ENCODE measurements around the gene GTF2F2.

DNA sequence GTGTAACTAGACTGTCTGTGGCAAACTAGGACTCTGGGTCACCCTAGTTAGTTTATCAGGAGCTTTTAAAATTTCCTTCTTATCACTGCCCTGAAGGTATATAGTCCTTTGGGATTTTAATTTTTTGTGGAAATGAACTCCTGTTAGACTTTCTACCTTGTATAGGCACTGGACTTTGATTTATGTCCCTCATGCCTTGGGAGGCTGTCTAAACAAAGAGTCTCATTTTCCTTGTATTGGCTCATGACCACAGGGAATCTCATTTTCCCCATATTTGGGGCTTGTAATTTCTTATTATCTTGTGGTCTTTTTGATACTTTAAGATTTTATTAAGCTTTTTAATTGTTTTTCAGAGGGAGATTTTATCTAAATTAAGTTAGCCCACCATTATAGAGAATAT lies 59.1 kb downstream of the GTF2F2 start:
- TF ChIP-seq, protein P1, sequence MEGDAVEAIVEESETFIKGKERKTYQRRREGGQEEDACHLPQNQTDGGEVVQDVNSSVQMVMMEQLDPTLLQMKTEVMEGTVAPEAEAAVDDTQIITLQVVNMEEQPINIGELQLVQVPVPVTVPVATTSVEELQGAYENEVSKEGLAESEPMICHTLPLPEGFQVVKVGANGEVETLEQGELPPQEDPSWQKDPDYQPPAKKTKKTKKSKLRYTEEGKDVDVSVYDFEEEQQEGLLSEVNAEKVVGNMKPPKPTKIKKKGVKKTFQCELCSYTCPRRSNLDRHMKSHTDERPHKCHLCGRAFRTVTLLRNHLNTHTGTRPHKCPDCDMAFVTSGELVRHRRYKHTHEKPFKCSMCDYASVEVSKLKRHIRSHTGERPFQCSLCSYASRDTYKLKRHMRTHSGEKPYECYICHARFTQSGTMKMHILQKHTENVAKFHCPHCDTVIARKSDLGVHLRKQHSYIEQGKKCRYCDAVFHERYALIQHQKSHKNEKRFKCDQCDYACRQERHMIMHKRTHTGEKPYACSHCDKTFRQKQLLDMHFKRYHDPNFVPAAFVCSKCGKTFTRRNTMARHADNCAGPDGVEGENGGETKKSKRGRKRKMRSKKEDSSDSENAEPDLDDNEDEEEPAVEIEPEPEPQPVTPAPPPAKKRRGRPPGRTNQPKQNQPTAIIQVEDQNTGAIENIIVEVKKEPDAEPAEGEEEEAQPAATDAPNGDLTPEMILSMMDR (conservative IDR thresholded peaks at IDR 0.05; ENCODE audit: low read depth, low read length): no peak
- TF ChIP-seq EZH2 (IDR thresholded peaks at IDR 0.05; ENCODE audit: borderline replicate concordance, low read depth, low read length, poor library complexity, severe bottlenecking): no peak
